ENCODE results near the gene PGLYRP2.
"Not testable (repeated sequence)": the region's sequence is repeated elsewhere in the genome, so short reads cannot be mapped to it uniquely, and the experiment has no call there.

PGLYRP2 gene

GRCh38 chr19:15517778-15518177, 38.5 kb upstream of the PGLYRP2 start:
- ChIA-PET POLR2A (ENCODE audit: low non-redundant PET) (no interaction called here), CTCF (interaction anchor here (0.7 kb wide), 1 partner anchor 98 kb away, joined by 6 read pairs; no protein-coding TSS in a partner anchor)
- H3K27ac ChIP-seq: no peak overlapping the region
- DNase-seq (ENCODE audit: low spot score): no peak
- TF ChIP-seq CTCF (conservative IDR thresholded peaks at IDR 0.05; ENCODE audit: low read depth): no peak

GRCh38 chr19:15516363-15516762, 37.1 kb upstream of the PGLYRP2 start:
- CTCF ChIA-PET: no interaction called here
- TF ChIP-seq CTCF (conservative IDR thresholded peaks at IDR 0.05; ENCODE audit: low read depth): no peak
- DNase-seq (ENCODE audit: low spot score): no peak
- no peak overlapping the region for H3K27ac ChIP-seq
- POLR2A ChIA-PET (ENCODE audit: low non-redundant PET): no interaction called here

GRCh38 chr19:15515227-15515625, 35.9 kb upstream of the PGLYRP2 start:
- POLR2A ChIA-PET (ENCODE audit: low non-redundant PET); DNase-seq (ENCODE audit: low spot score); H3K27ac ChIP-seq: not testable (repeated sequence)
- CTCF ChIA-PET: interaction anchor here (0.6 kb wide), 1 partner anchor 52 kb away, joined by 4 read pairs; no protein-coding TSS in a partner anchor

- H3K27ac ChIP-seq: no peak overlapping the region
- no peak for DNase-seq (ENCODE audit: low spot score)
- ChIA-PET POLR2A (ENCODE audit: low non-redundant PET) (no interaction called here), CTCF (no interaction called here)
- no peak for TF ChIP-seq CTCF (conservative IDR thresholded peaks at IDR 0.05; ENCODE audit: low read depth)
Observed at GRCh38 chr19:15511671-15512424, 32.5 kb upstream of the PGLYRP2 start.

- TF ChIP-seq CTCF (conservative IDR thresholded peaks at IDR 0.05; ENCODE audit: low read depth): no peak
- no peak for DNase-seq (ENCODE audit: low spot score)
- POLR2A ChIA-PET (ENCODE audit: low non-redundant PET): no interaction called here
- CTCF ChIA-PET: no interaction called here
- H3K27ac ChIP-seq: no peak within 1 kb of the TSS
Observed at GRCh38 chr19:15508035-15508710, 28.9 kb upstream of the PGLYRP2 start, which contains the start of gene CYP4F22. Gene CYP4F22 (plus strand): TSS chr19:15508525. CDS start chr19:15525337, 16,812 bp downstream.

GRCh38 chr19:15507068-15508034, 28.1 kb upstream of the PGLYRP2 start:
- H3K27ac ChIP-seq: no peak overlapping the region
- DNase-seq (ENCODE audit: low spot score): no peak
- ChIA-PET POLR2A (ENCODE audit: low non-redundant PET) (no interaction called here), CTCF (no interaction called here)
- TF ChIP-seq CTCF (conservative IDR thresholded peaks at IDR 0.05; ENCODE audit: low read depth): no peak
